SK-N-SH treated with all-trans-retinoic acid at 6 μM for 48 hours (cell line): Measurements from ENCODE around the gene SDHB.

Experiments used
- ATAC-seq: fragments of 200-7000 bp; cut with Tn5 transposase; 3 replicates; pipeline ENCODE4 v1.9.1; 2020; ENCODE audit warnings: mild to moderate bottlenecking, moderate library complexity
- CSDC2 ChIP-seq: fragments of 250-450 bp; sonication (Bioruptor Pico); IDR thresholded peaks from 2 replicates; pipeline ENCODE4 v1.5.0; 2020; ENCODE audit warnings: mild to moderate bottlenecking, moderate library complexity
- ESRRG ChIP-seq: fragments of 250-450 bp; sonication (Bioruptor Pico); IDR thresholded peaks from 2 replicates; pipeline ENCODE4 v1.6.1; 2021; ENCODE audit warnings: mild to moderate bottlenecking
- GLIS3 ChIP-seq: fragments of 250-450 bp; sonication (Bioruptor Pico); IDR thresholded peaks from 2 replicates; pipeline ENCODE4 v1.5.0; 2020; ENCODE audit warnings: mild to moderate bottlenecking, moderate library complexity
- OSR1 ChIP-seq: fragments of 250-450 bp; sonication (Bioruptor Pico); IDR thresholded peaks from 2 replicates; pipeline ENCODE4 v1.8.0; 2022; ENCODE audit warnings: moderate library complexity, mild to moderate bottlenecking, inconsistent platforms
- RARB ChIP-seq: fragments of 250-450 bp; sonication (Bioruptor Pico); IDR thresholded peaks from 2 replicates; pipeline ENCODE4 v1.8.0; 2021; ENCODE audit warnings: mild to moderate bottlenecking, moderate library complexity
- SNAI2 ChIP-seq: fragments of 250-450 bp; sonication (Bioruptor Pico); IDR thresholded peaks from 2 replicates; pipeline ENCODE4 v1.5.0; 2020; ENCODE audit warnings: mild to moderate bottlenecking, moderate library complexity
- TCF4 ChIP-seq: fragments of 250-450 bp; sonication (Bioruptor Pico); IDR thresholded peaks from 2 replicates; pipeline ENCODE4 v1.8.0; 2021; ENCODE audit warnings: mild to moderate bottlenecking, moderate library complexity, borderline replicate concordance
- TOX ChIP-seq: fragments of 250-450 bp; sonication (Bioruptor Pico); IDR thresholded peaks from 2 replicates; pipeline ENCODE4 v1.8.0; 2021; ENCODE audit warnings: mild to moderate bottlenecking, moderate library complexity, borderline replicate concordance
- ZFP3 ChIP-seq: fragments of 250-450 bp; sonication (Bioruptor Pico); IDR thresholded peaks from 2 replicates; pipeline ENCODE4 v1.5.0; 2020; ENCODE audit warnings: mild to moderate bottlenecking, moderate library complexity
- ZFP30 ChIP-seq: fragments of 450-650 bp; formaldehyde crosslinking; IDR thresholded peaks from 2 replicates; pipeline ENCODE4 v1.5.0; 2022; ENCODE audit warnings: mild to moderate bottlenecking, moderate library complexity
- ZNF70 ChIP-seq: fragments of 450-650 bp; formaldehyde crosslinking; IDR thresholded peaks from 2 replicates; pipeline ENCODE4 v1.5.0; 2020; ENCODE audit warnings: mild to moderate bottlenecking, moderate library complexity
- ZNF8 ChIP-seq: fragments of 450-650 bp; formaldehyde crosslinking; IDR thresholded peaks from 2 replicates; pipeline ENCODE4 v1.5.0; 2020; ENCODE audit warnings: mild to moderate bottlenecking, moderate library complexity
- TF ChIP-seq, protein P1 (sequence below): fragments of 250-450 bp; sonication (Bioruptor Pico); IDR thresholded peaks from 2 replicates; pipeline ENCODE4 v1.5.0; 2020; ENCODE audit warnings: mild to moderate bottlenecking, moderate library complexity
- TF ChIP-seq, protein P2 (sequence below): fragments of 250-450 bp; sonication (Bioruptor Pico); IDR thresholded peaks from 2 replicates; pipeline ENCODE4 v1.5.1; 2020; ENCODE audit warnings: low read depth, mild to moderate bottlenecking, moderate library complexity
- TF ChIP-seq, protein P3 (sequence below): fragments of 250-450 bp; sonication (Bioruptor Pico); IDR thresholded peaks from 2 replicates; pipeline ENCODE4 v1.5.1; 2021; ENCODE audit warnings: mild to moderate bottlenecking, moderate library complexity
- TF ChIP-seq, protein P4 (sequence below): fragments of 250-450 bp; sonication (Bioruptor Pico); IDR thresholded peaks from 2 replicates; pipeline ENCODE4 v1.8.0; 2020; ENCODE audit warnings: mild to moderate bottlenecking, moderate library complexity, borderline replicate concordance
- TF ChIP-seq, protein P5 (sequence below): fragments of 250-450 bp; sonication (Bioruptor Pico); IDR thresholded peaks from 2 replicates; pipeline ENCODE4 v1.8.0; 2021; ENCODE audit warnings: low read depth, mild to moderate bottlenecking, moderate library complexity, borderline replicate concordance

The SDHB gene

DNA sequence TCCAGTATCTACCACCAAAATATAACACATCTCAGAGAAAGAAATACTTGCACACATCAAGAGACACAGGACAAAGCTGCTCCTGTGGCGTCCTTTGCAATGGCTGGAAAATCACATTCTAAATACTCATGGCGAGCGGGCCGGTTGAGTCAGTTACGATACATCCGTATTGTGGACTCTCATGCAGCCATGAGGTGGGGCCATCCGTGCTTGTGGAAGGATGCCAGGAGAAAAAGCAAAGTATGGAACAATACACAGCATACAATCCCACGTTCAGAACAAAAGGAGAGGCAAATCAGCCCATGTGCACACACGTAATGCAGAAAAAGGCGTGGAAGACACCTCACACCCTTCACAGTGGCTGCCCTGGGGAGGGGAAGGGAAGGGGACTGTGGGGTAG, 55.2 kb downstream of the SDHB start:
- TF ChIP-seq, protein P1, sequence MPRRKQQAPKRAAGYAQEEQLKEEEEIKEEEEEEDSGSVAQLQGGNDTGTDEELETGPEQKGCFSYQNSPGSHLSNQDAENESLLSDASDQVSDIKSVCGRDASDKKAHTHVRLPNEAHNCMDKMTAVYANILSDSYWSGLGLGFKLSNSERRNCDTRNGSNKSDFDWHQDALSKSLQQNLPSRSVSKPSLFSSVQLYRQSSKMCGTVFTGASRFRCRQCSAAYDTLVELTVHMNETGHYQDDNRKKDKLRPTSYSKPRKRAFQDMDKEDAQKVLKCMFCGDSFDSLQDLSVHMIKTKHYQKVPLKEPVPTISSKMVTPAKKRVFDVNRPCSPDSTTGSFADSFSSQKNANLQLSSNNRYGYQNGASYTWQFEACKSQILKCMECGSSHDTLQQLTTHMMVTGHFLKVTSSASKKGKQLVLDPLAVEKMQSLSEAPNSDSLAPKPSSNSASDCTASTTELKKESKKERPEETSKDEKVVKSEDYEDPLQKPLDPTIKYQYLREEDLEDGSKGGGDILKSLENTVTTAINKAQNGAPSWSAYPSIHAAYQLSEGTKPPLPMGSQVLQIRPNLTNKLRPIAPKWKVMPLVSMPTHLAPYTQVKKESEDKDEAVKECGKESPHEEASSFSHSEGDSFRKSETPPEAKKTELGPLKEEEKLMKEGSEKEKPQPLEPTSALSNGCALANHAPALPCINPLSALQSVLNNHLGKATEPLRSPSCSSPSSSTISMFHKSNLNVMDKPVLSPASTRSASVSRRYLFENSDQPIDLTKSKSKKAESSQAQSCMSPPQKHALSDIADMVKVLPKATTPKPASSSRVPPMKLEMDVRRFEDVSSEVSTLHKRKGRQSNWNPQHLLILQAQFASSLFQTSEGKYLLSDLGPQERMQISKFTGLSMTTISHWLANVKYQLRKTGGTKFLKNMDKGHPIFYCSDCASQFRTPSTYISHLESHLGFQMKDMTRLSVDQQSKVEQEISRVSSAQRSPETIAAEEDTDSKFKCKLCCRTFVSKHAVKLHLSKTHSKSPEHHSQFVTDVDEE (CRISPR knock-in tag) = no peak
- no peak for TF ChIP-seq SNAI2
- no peak for TF ChIP-seq ZNF70 (CRISPR knock-in tag)
- TF ChIP-seq TOX (CRISPR knock-in tag) = no peak
- TF ChIP-seq, protein P2, sequence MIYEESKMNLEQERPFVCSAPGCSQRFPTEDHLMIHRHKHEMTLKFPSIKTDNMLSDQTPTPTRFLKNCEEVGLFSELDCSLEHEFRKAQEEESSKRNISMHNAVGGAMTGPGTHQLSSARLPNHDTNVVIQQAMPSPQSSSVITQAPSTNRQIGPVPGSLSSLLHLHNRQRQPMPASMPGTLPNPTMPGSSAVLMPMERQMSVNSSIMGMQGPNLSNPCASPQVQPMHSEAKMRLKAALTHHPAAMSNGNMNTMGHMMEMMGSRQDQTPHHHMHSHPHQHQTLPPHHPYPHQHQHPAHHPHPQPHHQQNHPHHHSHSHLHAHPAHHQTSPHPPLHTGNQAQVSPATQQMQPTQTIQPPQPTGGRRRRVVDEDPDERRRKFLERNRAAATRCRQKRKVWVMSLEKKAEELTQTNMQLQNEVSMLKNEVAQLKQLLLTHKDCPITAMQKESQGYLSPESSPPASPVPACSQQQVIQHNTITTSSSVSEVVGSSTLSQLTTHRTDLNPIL (CRISPR knock-in tag) = no peak
- no peak for TF ChIP-seq ESRRG (CRISPR knock-in tag)
- ATAC-seq = 0 out of 3 replicates have a peak, but pooled peaks have one; percentile 18

DNA sequence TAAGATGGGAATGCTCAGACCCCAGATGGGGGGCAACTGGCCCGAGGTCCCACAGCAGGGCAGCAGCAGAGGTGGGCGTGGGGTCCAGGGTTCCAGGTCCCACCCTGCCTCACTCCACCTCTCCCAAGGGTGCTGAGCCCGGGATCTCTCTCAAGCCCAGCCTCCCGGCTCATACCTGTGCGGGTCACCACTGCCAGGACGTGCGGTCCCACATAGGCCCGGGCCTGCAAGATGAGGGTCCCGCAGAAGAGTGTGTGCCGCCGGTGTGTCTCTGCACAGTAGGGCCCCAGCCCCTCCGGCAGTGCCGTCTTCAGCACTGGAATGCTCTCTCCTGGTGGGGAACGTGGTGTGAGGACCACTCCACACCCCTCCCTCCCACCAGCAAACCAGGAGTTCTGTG, 57.0 kb downstream of the SDHB start:
- TF ChIP-seq, protein P1 (CRISPR knock-in tag) = no peak
- ATAC-seq = no peak

DNA sequence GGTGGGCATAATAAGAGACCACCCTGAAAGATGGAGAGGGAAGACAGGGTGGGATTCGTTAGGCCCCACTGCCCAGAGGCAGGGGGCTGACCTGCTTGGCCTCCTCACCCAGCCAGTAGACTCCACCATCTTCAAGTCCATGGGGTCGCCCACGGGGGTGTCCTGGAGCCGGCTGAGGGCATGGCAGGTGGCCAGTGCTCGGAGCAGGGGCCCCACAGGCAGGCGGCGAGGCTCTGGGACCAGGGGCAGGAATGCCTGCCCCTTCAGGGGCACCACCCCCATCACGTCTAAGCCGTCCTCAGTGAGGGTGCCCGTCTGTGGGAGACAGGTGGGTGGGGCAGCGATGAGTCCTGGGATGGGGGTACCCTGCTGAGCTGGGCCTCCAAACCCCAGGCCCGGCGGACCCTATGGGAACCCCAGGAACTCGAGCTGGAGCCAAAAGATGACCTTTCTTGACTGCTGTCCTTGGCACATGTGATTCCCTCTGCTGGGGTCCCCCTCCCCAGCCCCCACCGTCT, 60.3 kb downstream of the SDHB start:
- no peak for ATAC-seq
- TF ChIP-seq, protein P3, sequence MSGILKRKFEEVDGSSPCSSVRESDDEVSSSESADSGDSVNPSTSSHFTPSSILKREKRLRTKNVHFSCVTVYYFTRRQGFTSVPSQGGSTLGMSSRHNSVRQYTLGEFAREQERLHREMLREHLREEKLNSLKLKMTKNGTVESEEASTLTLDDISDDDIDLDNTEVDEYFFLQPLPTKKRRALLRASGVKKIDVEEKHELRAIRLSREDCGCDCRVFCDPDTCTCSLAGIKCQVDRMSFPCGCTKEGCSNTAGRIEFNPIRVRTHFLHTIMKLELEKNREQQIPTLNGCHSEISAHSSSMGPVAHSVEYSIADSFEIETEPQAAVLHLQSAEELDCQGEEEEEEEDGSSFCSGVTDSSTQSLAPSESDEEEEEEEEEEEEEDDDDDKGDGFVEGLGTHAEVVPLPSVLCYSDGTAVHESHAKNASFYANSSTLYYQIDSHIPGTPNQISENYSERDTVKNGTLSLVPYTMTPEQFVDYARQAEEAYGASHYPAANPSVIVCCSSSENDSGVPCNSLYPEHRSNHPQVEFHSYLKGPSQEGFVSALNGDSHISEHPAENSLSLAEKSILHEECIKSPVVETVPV = no peak
- no peak for TF ChIP-seq ZFP30
- TF ChIP-seq GLIS3 (CRISPR knock-in tag) = no peak
- TF ChIP-seq ZFP3 (CRISPR knock-in tag) = no peak
- TF ChIP-seq, protein P2 (CRISPR knock-in tag) = no peak
- no peak for TF ChIP-seq ESRRG (CRISPR knock-in tag)
- TF ChIP-seq CSDC2 (CRISPR knock-in tag) = no peak
- TF ChIP-seq ZNF70 (CRISPR knock-in tag) = no peak
- TF ChIP-seq RARB (CRISPR knock-in tag) = no peak
- TF ChIP-seq TCF4 = no peak
- TF ChIP-seq, protein P4, sequence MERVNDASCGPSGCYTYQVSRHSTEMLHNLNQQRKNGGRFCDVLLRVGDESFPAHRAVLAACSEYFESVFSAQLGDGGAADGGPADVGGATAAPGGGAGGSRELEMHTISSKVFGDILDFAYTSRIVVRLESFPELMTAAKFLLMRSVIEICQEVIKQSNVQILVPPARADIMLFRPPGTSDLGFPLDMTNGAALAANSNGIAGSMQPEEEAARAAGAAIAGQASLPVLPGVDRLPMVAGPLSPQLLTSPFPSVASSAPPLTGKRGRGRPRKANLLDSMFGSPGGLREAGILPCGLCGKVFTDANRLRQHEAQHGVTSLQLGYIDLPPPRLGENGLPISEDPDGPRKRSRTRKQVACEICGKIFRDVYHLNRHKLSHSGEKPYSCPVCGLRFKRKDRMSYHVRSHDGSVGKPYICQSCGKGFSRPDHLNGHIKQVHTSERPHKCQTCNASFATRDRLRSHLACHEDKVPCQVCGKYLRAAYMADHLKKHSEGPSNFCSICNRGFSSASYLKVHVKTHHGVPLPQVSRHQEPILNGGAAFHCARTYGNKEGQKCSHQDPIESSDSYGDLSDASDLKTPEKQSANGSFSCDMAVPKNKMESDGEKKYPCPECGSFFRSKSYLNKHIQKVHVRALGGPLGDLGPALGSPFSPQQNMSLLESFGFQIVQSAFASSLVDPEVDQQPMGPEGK (CRISPR knock-in tag) = no peak
- TF ChIP-seq SNAI2 = no peak
- no peak for TF ChIP-seq ZNF8
- TF ChIP-seq, protein P1 (CRISPR knock-in tag) = no peak
- no peak for TF ChIP-seq TOX (CRISPR knock-in tag)
- TF ChIP-seq, protein P5, sequence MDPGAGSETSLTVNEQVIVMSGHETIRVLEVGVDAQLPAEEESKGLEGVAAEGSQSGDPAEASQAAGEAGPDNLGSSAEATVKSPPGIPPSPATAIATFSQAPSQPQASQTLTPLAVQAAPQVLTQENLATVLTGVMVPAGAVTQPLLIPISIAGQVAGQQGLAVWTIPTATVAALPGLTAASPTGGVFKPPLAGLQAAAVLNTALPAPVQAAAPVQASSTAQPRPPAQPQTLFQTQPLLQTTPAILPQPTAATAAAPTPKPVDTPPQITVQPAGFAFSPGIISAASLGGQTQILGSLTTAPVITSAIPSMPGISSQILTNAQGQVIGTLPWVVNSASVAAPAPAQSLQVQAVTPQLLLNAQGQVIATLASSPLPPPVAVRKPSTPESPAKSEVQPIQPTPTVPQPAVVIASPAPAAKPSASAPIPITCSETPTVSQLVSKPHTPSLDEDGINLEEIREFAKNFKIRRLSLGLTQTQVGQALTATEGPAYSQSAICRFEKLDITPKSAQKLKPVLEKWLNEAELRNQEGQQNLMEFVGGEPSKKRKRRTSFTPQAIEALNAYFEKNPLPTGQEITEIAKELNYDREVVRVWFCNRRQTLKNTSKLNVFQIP (CRISPR knock-in tag) = no peak
- TF ChIP-seq OSR1 (CRISPR knock-in tag) = no peak
